AG04449 (cell line): ENCODE results near the gene TK1.

ENCODE experiments used
- CTCF ChIA-PET: fragments of 350-600 bp; formaldehyde crosslinking; extraction: SDS; loops from one replicate; lab custom pipeline; 2021; ENCODE audit warnings: antibody characterized with exemption; lab: Yijun Ruan, JAX
- POLR2A ChIA-PET: fragments of 400-600, 350-600 bp; formaldehyde crosslinking; extraction: SDS; loops from one replicate; lab custom pipeline; 2020; ENCODE audit warnings: antibody characterized with exemption, inconsistent platforms; lab: Yijun Ruan, JAX
- DNase-seq: peaks from one replicate; pipeline ENCODE4 v3.0.0-alpha.2; 2010; ENCODE audit warnings: low read depth, low spot score
- H3K4me3 ChIP-seq: 2 replicates; pipeline ENCODE4 v1.5.1; 2011; ENCODE audit warnings: low read depth, mild to moderate bottlenecking, control low read depth, low read length
- TF ChIP-seq, protein P1 (sequence below): IDR thresholded peaks from one replicate; pipeline ENCODE4 v1.5.1; 2011; ENCODE audit warnings: mild to moderate bottlenecking, moderate library complexity, low read length, control low read depth, inconsistent platforms; ENCODE audit not compliant: insufficient read depth; ENCODE audit errors: missing control alignments

The TK1 gene

DNA sequence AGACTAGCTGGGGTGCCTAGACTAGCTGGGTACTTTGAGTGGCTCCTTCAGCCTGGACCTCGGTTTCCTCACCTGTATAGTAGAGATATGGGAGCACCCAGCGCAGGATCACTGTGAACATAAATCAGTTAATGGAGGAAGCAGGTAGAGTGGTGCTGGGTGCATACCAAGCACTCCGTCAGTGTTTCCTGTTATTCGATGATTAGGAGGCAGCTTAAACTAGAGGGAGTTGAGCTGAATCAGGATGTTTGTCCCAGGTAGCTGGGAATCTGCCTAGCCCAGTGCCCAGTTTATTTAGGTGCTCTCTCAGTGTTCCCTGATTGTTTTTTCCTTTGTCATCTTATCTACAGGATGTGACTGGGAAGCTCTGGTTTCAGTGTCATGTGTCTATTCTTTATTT is 36.2 kb upstream of the TK1 start:
- ChIA-PET CTCF (interaction anchor here (8.2 kb wide), 1 partner anchor 28 kb away, joined by 55 read pairs; no protein-coding TSS in a partner anchor), POLR2A (no interaction called here)
- no peak overlapping the region for H3K4me3 ChIP-seq
- DNase-seq = no peak
- TF ChIP-seq, protein P1, sequence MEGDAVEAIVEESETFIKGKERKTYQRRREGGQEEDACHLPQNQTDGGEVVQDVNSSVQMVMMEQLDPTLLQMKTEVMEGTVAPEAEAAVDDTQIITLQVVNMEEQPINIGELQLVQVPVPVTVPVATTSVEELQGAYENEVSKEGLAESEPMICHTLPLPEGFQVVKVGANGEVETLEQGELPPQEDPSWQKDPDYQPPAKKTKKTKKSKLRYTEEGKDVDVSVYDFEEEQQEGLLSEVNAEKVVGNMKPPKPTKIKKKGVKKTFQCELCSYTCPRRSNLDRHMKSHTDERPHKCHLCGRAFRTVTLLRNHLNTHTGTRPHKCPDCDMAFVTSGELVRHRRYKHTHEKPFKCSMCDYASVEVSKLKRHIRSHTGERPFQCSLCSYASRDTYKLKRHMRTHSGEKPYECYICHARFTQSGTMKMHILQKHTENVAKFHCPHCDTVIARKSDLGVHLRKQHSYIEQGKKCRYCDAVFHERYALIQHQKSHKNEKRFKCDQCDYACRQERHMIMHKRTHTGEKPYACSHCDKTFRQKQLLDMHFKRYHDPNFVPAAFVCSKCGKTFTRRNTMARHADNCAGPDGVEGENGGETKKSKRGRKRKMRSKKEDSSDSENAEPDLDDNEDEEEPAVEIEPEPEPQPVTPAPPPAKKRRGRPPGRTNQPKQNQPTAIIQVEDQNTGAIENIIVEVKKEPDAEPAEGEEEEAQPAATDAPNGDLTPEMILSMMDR = no peak

GRCh38 chr17:78219396-78220150 is 32.7 kb upstream of the TK1 start:
- DNase-seq = no peak
- CTCF ChIA-PET = interaction anchor here (2.0 kb wide), 1 partner anchor 31 kb away, joined by 10 read pairs; no protein-coding TSS in a partner anchor
- no peak overlapping the region for H3K4me3 ChIP-seq
- POLR2A ChIA-PET = no interaction called here
- TF ChIP-seq, protein P1 = no peak

GRCh38 chr17:78214706-78215061 is 27.8 kb upstream of the TK1 start:
- POLR2A ChIA-PET = no interaction called here
- DNase-seq = no peak
- peak overlapping the region; percentile 79 for H3K4me3 ChIP-seq
- TF ChIP-seq, protein P1 = no peak
- CTCF ChIA-PET = interaction anchor here (1.0 kb wide), 1 partner anchor 102 kb away, joined by 3 read pairs; no protein-coding TSS in a partner anchor

- DNase-seq = peak; percentile 5
- ChIA-PET POLR2A (interaction anchor here (1.6 kb wide), 1 partner anchor 256 kb away, joined by 4 read pairs; the partner anchor contains the start of gene TNRC6C), CTCF (interaction anchor here (1.0 to 1.2 kb wide), 2 partner anchors 37 to 101 kb away, joined by 3 read pairs; no protein-coding TSS in a partner anchor)
- TF ChIP-seq, protein P1 = no peak
- H3K4me3 ChIP-seq = peak within 1 kb of the TSS; percentile 79
Measured at GRCh38 chr17:78214016-78214705, 27.3 kb upstream of the TK1 start, which contains the start of gene BIRC5. BIRC5 (plus strand) TSS chr17:78214253; CDS start chr17:78214317, 64 bp downstream.

DNA sequence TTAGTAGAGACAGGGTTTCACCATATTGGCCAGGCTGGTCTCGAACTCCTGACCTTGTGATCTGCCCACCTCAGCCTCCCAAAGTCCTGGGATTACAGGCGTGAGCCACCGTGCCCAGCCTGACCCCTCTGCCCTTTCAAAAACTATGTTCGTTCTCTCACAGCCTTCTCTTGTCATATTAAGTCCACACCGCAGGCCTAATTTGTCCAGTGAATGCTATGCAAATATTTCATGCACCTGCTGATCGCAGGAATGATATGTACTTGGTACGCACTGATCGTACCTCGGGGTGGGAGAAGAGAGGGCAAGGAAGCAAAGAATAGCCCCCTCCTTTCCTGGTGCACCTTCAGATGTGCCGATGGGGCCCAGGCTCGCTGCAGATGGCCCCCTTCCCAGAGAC is 24.2 kb upstream of the TK1 start:
- CTCF ChIA-PET = no interaction called here
- no peak overlapping the region for H3K4me3 ChIP-seq
- TF ChIP-seq, protein P1 = no peak
- no peak for DNase-seq
- POLR2A ChIA-PET = no interaction called here

GRCh38 chr17:78210111-78210510 is 23.3 kb upstream of the TK1 start:
- TF ChIP-seq, protein P1 = no peak
- POLR2A ChIA-PET = interaction anchor here (0.8 kb wide), 1 partner anchor 11 kb away, joined by 3 read pairs; no protein-coding TSS in a partner anchor
- CTCF ChIA-PET = no interaction called here
- H3K4me3 ChIP-seq = no peak overlapping the region
- no peak for DNase-seq
